Memory B cell (primary cell): Measurements from ENCODE around the gene TSPYL1.

ENCODE experiments used
- ATAC-seq: fragments of 150-1000 bp; cut with Tn5 transposase; 2 replicates; pipeline ENCODE4 v1.10.0; 2021; ENCODE audit warnings: low read depth, mild to moderate bottlenecking, moderate library complexity
- DNase-seq, 2 donors: peaks; one replicate each; pipeline ENCODE4 v3.0.0; 2022; ENCODE audit warnings: low spot score in 2 of 2
- H3K27ac Mint-ChIP-seq: one replicate; pipeline ENCODE4 v1.8.0; 2022; ENCODE audit warnings: mild to moderate bottlenecking, moderate library complexity, mixed read lengths
- H3K27me3 Mint-ChIP-seq: one replicate; pipeline ENCODE4 v1.8.0; 2022; ENCODE audit warnings: mixed read lengths
- H3K36me3 Mint-ChIP-seq: one replicate; pipeline ENCODE4 v1.8.0; 2022; ENCODE audit warnings: mild to moderate bottlenecking, mixed read lengths
- H3K4me1 Mint-ChIP-seq: one replicate; pipeline ENCODE4 v1.8.0; 2022; ENCODE audit warnings: mixed read lengths
- H3K4me3 Mint-ChIP-seq: one replicate; pipeline ENCODE4 v1.8.0; 2022; ENCODE audit warnings: mild to moderate bottlenecking, moderate library complexity, mixed read lengths
- H3K9me3 Mint-ChIP-seq: one replicate; pipeline ENCODE4 v1.8.0; 2022; ENCODE audit warnings: mixed read lengths

The TSPYL1 gene

GRCh38 chr6:116265041-116265829 lies 14.5 kb downstream of the TSPYL1 start:
- H3K4me1 Mint-ChIP-seq: peaks cover 27% of the 10 kb centered on the region
- no peak overlapping the region for H3K27ac Mint-ChIP-seq
- DNase-seq (no peak), ATAC-seq (no peak)
- H3K27me3 Mint-ChIP-seq: no peaks in the 10 kb centered on the region
- no peak overlapping the region for H3K4me3 Mint-ChIP-seq
- peaks cover 40% of the 10 kb centered on the region for H3K36me3 Mint-ChIP-seq
- peaks cover 1% of the 10 kb centered on the region for H3K9me3 Mint-ChIP-seq

DNA sequence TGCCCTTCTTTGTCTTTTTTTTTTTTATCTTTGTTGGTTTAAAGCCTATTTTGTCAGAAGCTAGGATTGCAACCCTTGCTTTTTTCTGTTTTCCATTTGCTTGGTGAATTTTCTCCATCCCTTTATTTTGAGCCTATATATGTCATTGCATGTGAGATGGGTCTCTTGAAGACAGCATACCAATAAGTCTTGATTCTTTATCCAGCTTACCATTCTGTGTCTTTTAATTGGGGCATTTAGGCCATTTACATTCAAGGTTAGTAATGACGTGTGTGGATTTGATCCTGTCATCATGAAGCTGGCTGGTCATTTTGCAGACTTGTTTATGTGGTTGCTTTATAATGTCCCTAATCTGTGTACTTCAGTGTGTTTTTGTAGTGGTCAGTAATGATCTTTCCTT lies 16.4 kb downstream of the TSPYL1 start:
- H3K4me1 Mint-ChIP-seq: peaks cover 22% of the 10 kb centered on the region
- H3K36me3 Mint-ChIP-seq: peaks cover 44% of the 10 kb centered on the region
- H3K9me3 Mint-ChIP-seq: peaks cover 1% of the 10 kb centered on the region
- no peak for DNase-seq
- H3K27ac Mint-ChIP-seq: no peak overlapping the region
- H3K27me3 Mint-ChIP-seq: no peaks in the 10 kb centered on the region
- no peak overlapping the region for H3K4me3 Mint-ChIP-seq
- no peak for ATAC-seq

GRCh38 chr6:116258520-116258919 lies 21.2 kb downstream of the TSPYL1 start:
- Mint-ChIP-seq H3K4me3 (no peak overlapping the region), H3K36me3 (peaks cover 32% of the 10 kb centered on the region), H3K9me3 (peaks cover 1% of the 10 kb centered on the region), H3K27me3 (no peaks in the 10 kb centered on the region), H3K27ac (no peak overlapping the region), H3K4me1 (peaks cover 20% of the 10 kb centered on the region)
- DNase-seq: no peak
- no peak for ATAC-seq

GRCh38 chr6:116256694-116257093 lies 23.0 kb downstream of the TSPYL1 start:
- DNase-seq (no peak), ATAC-seq (no peak)
- Mint-ChIP-seq H3K4me1 (peaks cover 20% of the 10 kb centered on the region), H3K27me3 (no peaks in the 10 kb centered on the region), H3K9me3 (no peaks in the 10 kb centered on the region), H3K4me3 (no peak overlapping the region), H3K27ac (no peak overlapping the region), H3K36me3 (peaks cover 17% of the 10 kb centered on the region)

GRCh38 chr6:116255246-116255800 lies 24.4 kb downstream of the TSPYL1 start:
- no peak overlapping the region for H3K27ac Mint-ChIP-seq
- no peak for ATAC-seq
- peaks cover 22% of the 10 kb centered on the region for H3K4me1 Mint-ChIP-seq
- DNase-seq: no peak
- no peaks in the 10 kb centered on the region for H3K27me3 Mint-ChIP-seq
- peaks cover 6% of the 10 kb centered on the region for H3K36me3 Mint-ChIP-seq
- no peaks in the 10 kb centered on the region for H3K9me3 Mint-ChIP-seq
- H3K4me3 Mint-ChIP-seq: no peak overlapping the region

DNA sequence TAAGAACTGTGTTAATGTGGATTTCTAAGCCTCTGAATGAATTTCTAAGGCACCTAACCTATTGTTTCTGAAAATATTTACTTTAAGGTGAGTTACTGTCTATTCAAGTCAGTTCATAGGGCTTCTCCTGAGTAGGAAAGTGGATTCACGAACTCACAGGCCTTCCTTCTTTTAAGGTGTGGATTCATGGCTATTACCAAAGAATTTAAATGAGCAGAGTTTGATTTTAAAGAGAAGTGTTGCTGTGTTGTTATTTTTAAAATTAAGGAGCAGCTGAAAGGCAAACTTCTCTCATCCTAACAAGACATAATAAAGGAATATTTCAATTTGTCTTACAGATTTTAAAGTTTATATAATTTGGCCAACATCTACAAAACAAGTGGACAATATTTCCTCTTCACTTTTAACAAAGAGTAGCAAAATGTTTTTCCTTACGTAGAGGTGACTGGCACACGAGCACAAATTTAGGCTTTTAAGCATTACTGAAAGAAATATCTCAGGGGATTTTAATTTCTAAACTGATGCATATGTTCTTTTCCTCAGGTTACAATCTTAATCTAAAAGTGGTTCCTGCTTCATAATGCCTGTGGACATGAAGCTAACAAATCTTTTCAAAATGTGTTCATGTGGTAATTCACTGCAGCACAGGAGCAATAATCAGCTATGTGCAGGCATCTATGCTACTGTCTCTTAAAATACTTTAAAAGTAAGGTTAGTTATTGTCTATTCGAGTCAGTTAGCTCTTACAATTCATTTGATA lies 25.3 kb downstream of the TSPYL1 start:
- Mint-ChIP-seq H3K4me3 (no peak overlapping the region), H3K4me1 (peaks cover 24% of the 10 kb centered on the region), H3K36me3 (no peaks in the 10 kb centered on the region), H3K27me3 (no peaks in the 10 kb centered on the region), H3K9me3 (no peaks in the 10 kb centered on the region), H3K27ac (no peak overlapping the region)
- DNase-seq (no peak), ATAC-seq (no peak)

GRCh38 chr6:116253505-116254296 lies 26.0 kb downstream of the TSPYL1 start, which contains the start of gene TSPYL4:
TSPYL4 (minus strand) TSS chr6:116254075; CDS start chr6:116254008, 67 bp downstream.
- Mint-ChIP-seq H3K27ac (no peak within 1 kb of the TSS), H3K4me1 (peaks cover 27% of the 10 kb centered on the region), H3K9me3 (no peaks in the 10 kb centered on the region), H3K4me3 (no peak within 1 kb of the TSS), H3K27me3 (no peaks in the 10 kb centered on the region), H3K36me3 (no peaks in the 10 kb centered on the region)
- DNase-seq (peak; percentile 82 to 87), ATAC-seq (peak; percentile 97)

DNA sequence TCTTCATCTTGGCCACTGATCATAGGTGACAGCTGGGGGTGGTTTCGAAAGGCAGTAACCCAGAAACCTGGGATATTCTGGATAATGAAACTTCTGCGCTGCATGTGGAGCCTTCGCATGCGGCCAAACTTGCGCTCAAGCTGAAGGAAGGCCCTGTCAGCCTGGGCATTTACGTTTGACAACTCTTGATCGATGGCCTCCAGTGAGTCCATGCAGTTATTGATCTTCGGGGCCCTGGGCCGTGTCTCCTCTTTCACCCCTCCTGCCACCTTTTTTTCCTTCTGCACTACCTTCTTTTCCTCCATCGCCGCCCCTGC lies 26.6 kb downstream of the TSPYL1 start:
- no peak for ATAC-seq

DNA sequence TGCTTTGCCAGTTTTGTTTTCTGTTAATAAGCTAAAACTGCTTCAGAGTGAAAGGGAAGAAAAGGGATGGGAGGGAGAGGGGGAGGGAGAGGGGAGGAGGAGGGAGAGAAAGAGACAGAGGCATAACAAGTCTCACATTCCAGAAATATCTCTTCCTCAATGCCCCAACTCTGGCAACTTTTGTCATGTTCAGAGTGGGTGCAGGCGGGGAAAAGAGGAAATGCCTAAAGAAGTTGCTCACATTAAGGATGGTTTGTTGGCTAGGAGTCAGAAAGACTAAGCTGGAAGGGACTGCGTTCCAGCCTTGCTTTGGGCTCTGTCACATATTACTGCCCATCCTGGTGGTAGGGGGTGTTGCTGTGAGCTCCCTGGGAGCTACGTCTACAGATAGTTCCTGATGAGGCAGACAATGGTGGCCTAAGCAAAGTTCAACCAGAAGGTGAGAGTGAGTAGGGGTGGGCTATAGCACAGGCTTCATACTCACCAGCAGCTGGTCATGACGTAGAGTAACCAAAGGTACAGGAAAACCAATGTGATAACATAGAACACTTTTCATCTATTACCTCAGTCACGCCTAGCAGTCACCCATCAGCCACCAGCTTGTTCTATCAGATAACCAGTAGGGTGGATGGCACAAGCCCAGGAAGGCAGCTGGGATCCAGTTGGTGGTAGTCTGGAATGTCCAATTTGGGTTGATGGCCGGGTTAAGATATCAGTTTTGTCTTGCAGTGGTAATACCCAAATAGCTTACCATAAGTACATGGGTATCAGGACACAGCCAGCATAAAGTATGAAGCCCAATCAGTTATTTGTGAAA lies 28.0 kb downstream of the TSPYL1 start:
- Mint-ChIP-seq H3K27ac (no peak overlapping the region), H3K9me3 (no peaks in the 10 kb centered on the region), H3K27me3 (no peaks in the 10 kb centered on the region), H3K4me3 (no peak overlapping the region), H3K36me3 (no peaks in the 10 kb centered on the region), H3K4me1 (peaks cover 32% of the 10 kb centered on the region)
- ATAC-seq (no peak), DNase-seq (no peak)

More for the DNA sequence above, 26.6 kb downstream of the TSPYL1 start:
- Mint-ChIP-seq H3K27me3 (no peaks in the 10 kb centered on the region), H3K36me3 (no peaks in the 10 kb centered on the region), H3K4me3 (no peak overlapping the region), H3K27ac (no peak overlapping the region), H3K4me1 (peaks cover 32% of the 10 kb centered on the region), H3K9me3 (no peaks in the 10 kb centered on the region)
- no peak for DNase-seq

GRCh38 chr6:116248577-116248976 lies 31.2 kb downstream of the TSPYL1 start:
- H3K9me3 Mint-ChIP-seq: no peaks in the 10 kb centered on the region
- peaks cover 32% of the 10 kb centered on the region for H3K4me1 Mint-ChIP-seq
- ATAC-seq: no peak
- H3K36me3 Mint-ChIP-seq: peaks cover 5% of the 10 kb centered on the region
- H3K27ac Mint-ChIP-seq: peak overlapping the region; percentile 86
- no peaks in the 10 kb centered on the region for H3K27me3 Mint-ChIP-seq
- no peak for DNase-seq
- H3K4me3 Mint-ChIP-seq: no peak overlapping the region

- no peak overlapping the region for H3K4me3 Mint-ChIP-seq
- DNase-seq (no peak), ATAC-seq (no peak)
- H3K9me3 Mint-ChIP-seq: no peaks in the 10 kb centered on the region
- H3K27me3 Mint-ChIP-seq: no peaks in the 10 kb centered on the region
- peaks cover 6% of the 10 kb centered on the region for H3K36me3 Mint-ChIP-seq
- H3K4me1 Mint-ChIP-seq: peaks cover 29% of the 10 kb centered on the region
- peak overlapping the region; percentile 73 for H3K27ac Mint-ChIP-seq
These were observed 32.4 kb downstream of the TSPYL1 start for GRCh38 chr6:116247285-116247684.

DNA sequence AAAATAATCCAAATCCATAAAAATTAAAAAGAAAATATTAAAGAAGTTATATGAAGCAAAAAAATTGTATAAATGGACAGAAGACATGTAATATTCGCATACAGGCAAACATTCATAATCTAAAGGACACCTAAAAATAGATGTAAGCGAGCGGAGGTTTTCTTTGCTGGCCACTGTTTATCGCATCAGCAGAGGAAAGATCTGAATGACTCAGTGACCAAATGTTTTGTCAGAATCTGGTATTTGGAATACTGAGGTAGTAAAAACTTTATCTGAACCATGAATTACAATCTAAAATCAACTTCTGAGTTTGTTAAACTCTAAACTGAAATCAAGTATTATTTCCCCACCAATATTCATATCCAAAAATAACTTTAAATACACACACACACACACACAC lies 33.6 kb downstream of the TSPYL1 start:
- no peaks in the 10 kb centered on the region for H3K27me3 Mint-ChIP-seq
- H3K36me3 Mint-ChIP-seq: peaks cover 7% of the 10 kb centered on the region
- DNase-seq (no peak), ATAC-seq (no peak)
- no peak overlapping the region for H3K4me3 Mint-ChIP-seq
- peaks cover 19% of the 10 kb centered on the region for H3K4me1 Mint-ChIP-seq
- H3K27ac Mint-ChIP-seq: no peak overlapping the region
- no peaks in the 10 kb centered on the region for H3K9me3 Mint-ChIP-seq

DNA sequence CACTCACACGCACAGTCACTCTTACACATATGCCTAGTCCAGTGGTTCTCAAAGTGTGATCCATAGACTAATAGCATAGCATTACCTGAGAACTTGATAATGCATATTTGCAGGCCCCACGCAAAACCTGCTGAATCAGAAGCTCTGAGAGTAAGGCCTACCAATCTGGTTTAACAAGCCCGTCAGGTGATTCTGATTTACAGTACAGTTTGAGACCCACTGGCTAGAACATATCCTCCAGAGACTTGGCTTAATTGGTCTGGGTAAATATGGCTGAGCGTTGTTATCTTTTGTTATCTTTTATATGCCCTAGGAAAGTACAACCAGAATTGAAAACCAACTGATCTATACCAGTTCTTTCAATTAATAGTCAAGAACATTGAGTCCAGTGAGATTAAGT lies 35.4 kb downstream of the TSPYL1 start:
- no peak for ATAC-seq
- no peak for DNase-seq
- H3K9me3 Mint-ChIP-seq: no peaks in the 10 kb centered on the region
- H3K4me1 Mint-ChIP-seq: peaks cover 8% of the 10 kb centered on the region
- no peaks in the 10 kb centered on the region for H3K27me3 Mint-ChIP-seq
- no peak overlapping the region for H3K4me3 Mint-ChIP-seq
- peaks cover 14% of the 10 kb centered on the region for H3K36me3 Mint-ChIP-seq
- H3K27ac Mint-ChIP-seq: no peak overlapping the region
